H9 (cell line): Measurements from ENCODE around the gene PCDH9. TPM values are rescaled to one million over a fixed set of nuclear protein-coding genes. Genes with fewer than 3 reads are reported as not detected.

Experiments
- DNase-seq: peaks from one replicate; pipeline ENCODE4 v3.0.0-alpha.2; 2017
- H2AFZ ChIP-seq: one replicate; pipeline ENCODE4 v1.6.1; 2013; ENCODE audit warnings: mild to moderate bottlenecking, low read length, control low read depth, moderate library complexity
- H2AK5ac ChIP-seq: 2 replicates; pipeline ENCODE4 v1.6.1; 2013; ENCODE audit warnings: low read length, control low read depth, mixed read lengths; ENCODE audit not compliant: insufficient read length
- H2BK120ac ChIP-seq: one replicate; pipeline ENCODE4 v1.6.1; 2013; ENCODE audit warnings: low read depth, mild to moderate bottlenecking, low read length, control low read depth, inconsistent platforms; ENCODE audit not compliant: poor library complexity, severe bottlenecking
- H2BK12ac ChIP-seq: 2 replicates; pipeline ENCODE4 v1.6.1; 2013; ENCODE audit warnings: low read length, control low read depth, mixed read lengths, low read depth; ENCODE audit not compliant: insufficient read length
- H2BK15ac ChIP-seq: 2 replicates; pipeline ENCODE4 v1.6.1; 2013; ENCODE audit warnings: low read depth, low read length, control low read depth
- H2BK20ac ChIP-seq: one replicate; pipeline ENCODE4 v1.6.1; 2013; ENCODE audit warnings: low read depth, mild to moderate bottlenecking, low read length, control low read depth, inconsistent platforms; ENCODE audit not compliant: poor library complexity, severe bottlenecking
- H2BK5ac ChIP-seq: 2 replicates; pipeline ENCODE4 v1.6.1; 2013; ENCODE audit warnings: low read length, control low read depth, mixed read lengths; ENCODE audit not compliant: insufficient read length
- H3K14ac ChIP-seq: 2 replicates; pipeline ENCODE4 v1.6.1; 2013; ENCODE audit warnings: low read length, control low read depth; ENCODE audit not compliant: insufficient read depth
- H3K18ac ChIP-seq: 2 replicates; pipeline ENCODE4 v1.6.1; 2013; ENCODE audit warnings: low read depth, mild to moderate bottlenecking, mixed read lengths, low read length, control low read depth; ENCODE audit not compliant: insufficient read length
- H3K23ac ChIP-seq: 2 replicates; pipeline ENCODE4 v1.6.1; 2013; ENCODE audit warnings: low read length, control low read depth, mixed read lengths, low read depth; ENCODE audit not compliant: insufficient read length
- H3K23me2 ChIP-seq: 2 replicates; pipeline ENCODE4 v1.6.1; 2013; ENCODE audit warnings: low read depth, mild to moderate bottlenecking, mixed read lengths, low read length, control low read depth; ENCODE audit not compliant: insufficient read length, poor library complexity, severe bottlenecking
- H3K27ac ChIP-seq: 2 replicates; pipeline ENCODE4 v1.5.1; 2013; ENCODE audit warnings: low read length, control low read depth, mixed read lengths, low read depth; ENCODE audit not compliant: insufficient read length
- H3K27me3 ChIP-seq: 2 replicates; pipeline ENCODE4 v1.6.1; 2013; ENCODE audit warnings: low read length, control low read depth, inconsistent platforms; ENCODE audit not compliant: insufficient read depth
- H3K4ac ChIP-seq: 2 replicates; pipeline ENCODE4 v1.6.1; 2013; ENCODE audit warnings: low read depth, mild to moderate bottlenecking, control low read depth, inconsistent platforms, low read length, moderate library complexity
- H3K4me1 ChIP-seq: 2 replicates; pipeline ENCODE4 v1.6.1; 2013; ENCODE audit warnings: low read length, control low read depth, inconsistent platforms; ENCODE audit not compliant: insufficient read depth
- H3K4me2 ChIP-seq: 2 replicates; pipeline ENCODE4 v1.6.1; 2013; ENCODE audit warnings: low read length, control low read depth, mixed read lengths; ENCODE audit not compliant: insufficient read length, insufficient read depth
- H3K56ac ChIP-seq: 2 replicates; pipeline ENCODE4 v1.6.1; 2013; ENCODE audit warnings: low read depth, mild to moderate bottlenecking, mixed read lengths, low read length, control low read depth; ENCODE audit not compliant: insufficient read length
- H3K79me1 ChIP-seq: 2 replicates; pipeline ENCODE4 v1.6.1; 2013; ENCODE audit warnings: low read depth, mild to moderate bottlenecking, moderate library complexity, low read length, control low read depth, inconsistent platforms; ENCODE audit not compliant: insufficient read depth, poor library complexity, severe bottlenecking
- H3K79me2 ChIP-seq: 2 replicates; pipeline ENCODE4 v1.6.1; 2013; ENCODE audit warnings: low read length, control low read depth, inconsistent platforms; ENCODE audit not compliant: insufficient read depth
- H3K9ac ChIP-seq: 2 replicates; pipeline ENCODE4 v1.6.1; 2013; ENCODE audit warnings: low read length, control low read depth, mixed read lengths; ENCODE audit not compliant: insufficient read length; ENCODE audit errors: extremely low read depth
- H3K9me3 ChIP-seq: one replicate; pipeline ENCODE4 v1.6.1; 2013; ENCODE audit warnings: low read depth, low read length, inconsistent platforms; ENCODE audit not compliant: control insufficient read depth
- H3T11ph ChIP-seq: one replicate; pipeline ENCODE4 v1.6.1; 2013; ENCODE audit warnings: mild to moderate bottlenecking, low read length, control low read depth, inconsistent platforms
- H4K20me1 ChIP-seq: one replicate; pipeline ENCODE4 v1.6.1; 2013; ENCODE audit not compliant: control insufficient read depth, insufficient read length, insufficient read depth
- H4K5ac ChIP-seq: 2 replicates; pipeline ENCODE4 v1.6.1; 2013; ENCODE audit warnings: low read depth, mild to moderate bottlenecking, mixed read lengths, low read length, control low read depth; ENCODE audit not compliant: insufficient read length
- H4K8ac ChIP-seq: replicated peaks from 2 replicates; pipeline ENCODE4 v1.6.1; 2013; ENCODE audit warnings: low read length, control low read depth, mixed read lengths, low read depth; ENCODE audit not compliant: insufficient read length
- H4K91ac ChIP-seq: 2 replicates; pipeline ENCODE4 v1.6.1; 2013; ENCODE audit warnings: low read depth, mild to moderate bottlenecking, moderate library complexity, mixed read lengths, low read length, control low read depth; ENCODE audit not compliant: insufficient read length
- H3K27ac Mint-ChIP-seq, 3 experiments: 2 replicates in 2 of 3; 3 replicates in 1 of 3; pipeline ENCODE4 v1.8.0; 2020 to 2021; ENCODE audit warnings: mixed read lengths in 3 of 3, mild to moderate bottlenecking in 1 of 3, moderate library complexity in 1 of 3
- H3K27me3 Mint-ChIP-seq: 2 replicates; pipeline ENCODE4 v1.8.0; 2021; ENCODE audit warnings: low read depth, mild to moderate bottlenecking, moderate library complexity, mixed read lengths
- H3K36me3 Mint-ChIP-seq, 3 experiments: 2 replicates in 2 of 3; 3 replicates in 1 of 3; pipeline ENCODE4 v1.8.0; 2020 to 2021; ENCODE audit warnings: low read depth in 3 of 3, mixed read lengths in 3 of 3; ENCODE audit not compliant: insufficient read depth in 1 of 3
- H3K4me1 Mint-ChIP-seq, 2 experiments: 2 replicates each; pipeline ENCODE4 v1.8.0; 2020; ENCODE audit warnings: mixed read lengths in 2 of 2
- H3K4me3 Mint-ChIP-seq, 2 experiments: 2 replicates in 1 of 2; 3 replicates in 1 of 2; pipeline ENCODE4 v1.8.0; 2020 to 2021; ENCODE audit warnings: mild to moderate bottlenecking in 2 of 2, mixed read lengths in 2 of 2, moderate library complexity in 1 of 2
- H3K9me3 Mint-ChIP-seq, 2 experiments: 2 replicates in 1 of 2; 3 replicates in 1 of 2; pipeline ENCODE4 v1.8.0; 2020; ENCODE audit warnings: mild to moderate bottlenecking in 2 of 2, mixed read lengths in 2 of 2, moderate library complexity in 1 of 2
- CTCF ChIP-seq: fragments of 200-600 bp; sonication (generic); conservative IDR thresholded peaks from 3 replicates; pipeline ENCODE4 v1.8.0; 2021; ENCODE audit warnings: antibody characterized with exemption, mild to moderate bottlenecking
- WGBS: extraction: QIAGEN DNeasy Blood & Tissue Kit; methylation state at CpG from one replicate; pipeline ENCODE4 v1.1.7; 2013; ENCODE audit warnings: missing lambda C conversion rate, low lambda C conversion rate, mixed read lengths; ENCODE audit not compliant: insufficient read length; ENCODE audit errors: extremely low coverage; 5-methylcytosine and 5-hydroxymethylcytosine counted together
- total RNA-seq: library from RNA; stranded (reverse); gene quantifications from 2 replicates; pipeline ENCODE4 v1.2.1, GENCODE V29; 2021

Gene PCDH9
- total RNA-seq, 1 experiment from 2014 or later = 0.11 TPM

GRCh38 chr13:66345518-66345810 is 884.7 kb downstream of the PCDH9 start:
- H3K4ac ChIP-seq = no peak overlapping the region
- no peaks in the 10 kb centered on the region; the same call in 1 of the 2 replicates for H3K27me3 ChIP-seq
- no peak overlapping the region for H3K56ac ChIP-seq
- no peak overlapping the region for H3K18ac ChIP-seq
- no peak overlapping the region for H2AFZ ChIP-seq
- no peak overlapping the region for H2AK5ac ChIP-seq
- no CpG with 5 or more reads among the region's 6 CpGs for WGBS
- no peaks in the 10 kb centered on the region for H4K20me1 ChIP-seq
- no peaks in the 10 kb centered on the region for H3K9me3 Mint-ChIP-seq
- no peaks in the 10 kb centered on the region for H3K79me2 ChIP-seq
- H3T11ph ChIP-seq = no peak overlapping the region
- no peaks in the 10 kb centered on the region for H3K27me3 Mint-ChIP-seq
- no peak overlapping the region for H2BK15ac ChIP-seq
- H3K23ac ChIP-seq = no peak overlapping the region
- H3K4me1 Mint-ChIP-seq = peaks cover 16 to 17% of the 10 kb centered on the region in 2 experiments
- DNase-seq = no peak
- no peak overlapping the region for H3K4me3 Mint-ChIP-seq
- no peak overlapping the region for H3K4me2 ChIP-seq
- H3K9ac ChIP-seq = no peak overlapping the region
- H3K14ac ChIP-seq = no peak overlapping the region
- no peaks in the 10 kb centered on the region for H3K9me3 ChIP-seq
- H4K8ac ChIP-seq = no peak overlapping the region
- peaks cover 10% of the 10 kb centered on the region; the same call in 1 of the 2 replicates for H3K4me1 ChIP-seq
- no peaks in the 10 kb centered on the region for H3K79me1 ChIP-seq
- H2BK120ac ChIP-seq = no peak overlapping the region
- no peak for TF ChIP-seq CTCF
- no peak overlapping the region for H4K91ac ChIP-seq
- no peak overlapping the region for H2BK12ac ChIP-seq
- H2BK20ac ChIP-seq = no peak overlapping the region
- no peaks in the 10 kb centered on the region for H3K36me3 Mint-ChIP-seq
- H4K5ac ChIP-seq = no peak overlapping the region
- no peak overlapping the region for H3K27ac ChIP-seq
- no peak overlapping the region for H3K27ac Mint-ChIP-seq
- no peaks in the 10 kb centered on the region for H3K23me2 ChIP-seq
- no peak overlapping the region for H2BK5ac ChIP-seq
